Right renal pelvis (tissue), 4 donors: ENCODE data around the gene IGIP. TPM values are rescaled to one million over a fixed set of nuclear protein-coding genes. Genes with fewer than 3 reads are reported as not detected.

Experiments used
- DNase-seq, 4 donors: peaks; one replicate each; pipeline ENCODE4 v3.0.0-alpha.2; 2013; ENCODE audit warnings: low read depth in 4 of 4, low spot score in 3 of 4, missing footprints in 1 of 4
- polyA plus RNA-seq, 4 donors: library from polyadenylated mRNA; unstranded; fragments of 120-200 nt; gene quantifications; one replicate each; pipeline ENCODE4 v1.2.1, GENCODE V29; 2013; ENCODE audit not compliant: insufficient read length in 4 of 4

The IGIP gene
- polyA plus RNA-seq, 4 donors, result 6.8 to 9.6 (median 7.5) TPM

DNA sequence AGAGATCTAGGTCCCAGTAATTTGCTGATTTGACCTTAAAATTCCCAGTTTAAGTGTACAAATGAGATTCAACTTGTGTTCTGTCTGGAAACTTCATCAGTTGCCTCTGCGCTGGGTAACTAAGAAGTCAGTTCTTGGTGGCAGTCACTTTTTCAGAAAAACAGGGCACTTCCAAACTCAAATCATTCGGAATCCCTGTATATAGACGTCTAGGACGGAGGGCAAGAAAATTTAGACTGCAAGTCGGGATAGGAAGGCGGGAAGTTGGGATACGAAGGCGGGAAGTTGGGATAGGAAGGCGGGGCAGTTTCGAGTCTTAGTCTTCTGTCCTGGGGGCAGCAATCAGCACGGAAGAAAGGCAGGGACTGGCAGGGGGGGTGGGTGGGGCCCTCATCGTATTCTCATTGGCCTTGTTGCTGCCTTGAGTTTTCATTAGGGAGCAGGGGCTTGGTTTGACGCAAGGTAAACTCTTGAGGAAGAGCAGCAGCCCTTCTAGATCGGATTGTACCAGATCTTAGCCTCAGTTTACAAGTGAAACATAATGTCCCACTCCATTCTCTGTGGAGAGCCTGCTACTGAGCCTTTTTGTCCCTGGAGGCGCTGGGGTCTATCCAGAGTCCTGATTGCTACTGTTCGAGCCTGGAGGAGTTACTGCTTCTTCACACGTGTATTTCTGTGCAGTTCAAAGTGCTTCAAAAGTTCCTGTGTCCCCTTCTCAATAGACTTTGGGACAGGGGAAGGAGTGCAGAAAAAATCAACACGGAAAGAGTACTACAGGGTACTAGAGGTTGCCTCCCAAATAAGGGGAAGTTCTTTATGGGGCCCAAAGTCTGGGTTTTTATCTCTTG, 14.5 kb upstream of the IGIP start:
- peak in 1 of 4 donors; percentile 23 for DNase-seq

DNA sequence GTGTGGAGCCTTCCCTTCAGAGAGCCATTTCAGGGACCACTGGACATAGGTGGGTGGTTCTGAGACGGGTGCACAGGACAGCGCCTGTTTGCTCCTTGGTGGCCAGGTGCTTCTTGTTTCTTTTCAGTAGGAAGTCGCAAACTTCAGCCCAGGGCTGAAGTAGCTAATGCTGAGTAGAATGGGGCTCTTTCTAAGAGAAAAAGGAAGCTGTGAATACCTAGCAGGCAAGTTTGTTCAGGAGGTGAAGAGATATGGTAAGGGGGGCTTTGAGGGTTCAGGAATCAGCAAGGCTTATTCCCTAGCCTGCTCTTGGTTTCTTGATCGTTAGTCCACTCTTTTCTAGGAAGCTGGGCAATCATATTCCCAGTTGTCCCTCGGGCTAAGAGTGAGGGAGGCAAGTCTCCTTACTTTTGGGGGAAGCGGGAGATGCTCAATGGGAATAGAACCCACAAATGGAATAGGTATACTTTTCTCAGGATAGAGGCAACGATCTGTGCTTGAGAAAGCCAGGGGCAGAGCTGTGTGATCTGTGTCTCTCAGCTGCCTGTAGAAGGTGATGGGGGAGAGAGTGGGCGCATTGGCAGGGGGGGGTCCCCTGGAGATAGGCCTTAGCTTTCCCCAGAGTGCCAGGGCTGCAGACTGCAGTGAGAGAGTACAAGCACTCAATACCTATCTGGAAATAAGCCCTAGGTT, 13.7 kb upstream of the IGIP start:
- no peak for DNase-seq

DNA sequence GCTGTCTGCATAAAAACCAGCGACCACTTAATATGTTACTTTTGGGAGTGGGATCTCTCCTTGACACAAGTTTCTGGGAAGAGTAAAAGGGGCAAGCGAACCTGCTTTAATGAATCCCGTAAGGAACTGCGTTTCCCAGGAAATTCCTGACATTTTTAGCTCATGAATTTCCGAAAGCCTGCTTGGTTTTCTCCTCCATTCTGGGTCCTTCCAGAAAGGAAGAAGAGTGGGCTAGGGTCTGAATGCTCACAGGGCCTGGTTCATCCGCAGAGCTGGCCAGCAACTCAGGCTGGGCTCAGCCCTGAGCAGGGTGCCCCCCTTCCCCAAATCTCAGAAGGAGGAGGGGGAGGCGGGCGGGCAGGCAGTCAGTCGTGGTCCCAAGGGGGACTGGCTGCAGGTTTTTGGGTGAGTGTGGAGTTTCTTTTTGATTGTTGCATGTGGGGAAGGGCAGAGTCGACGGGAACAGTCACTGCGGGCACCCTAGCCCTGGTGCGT, 13.0 kb upstream of the IGIP start:
- no peak for DNase-seq

DNA sequence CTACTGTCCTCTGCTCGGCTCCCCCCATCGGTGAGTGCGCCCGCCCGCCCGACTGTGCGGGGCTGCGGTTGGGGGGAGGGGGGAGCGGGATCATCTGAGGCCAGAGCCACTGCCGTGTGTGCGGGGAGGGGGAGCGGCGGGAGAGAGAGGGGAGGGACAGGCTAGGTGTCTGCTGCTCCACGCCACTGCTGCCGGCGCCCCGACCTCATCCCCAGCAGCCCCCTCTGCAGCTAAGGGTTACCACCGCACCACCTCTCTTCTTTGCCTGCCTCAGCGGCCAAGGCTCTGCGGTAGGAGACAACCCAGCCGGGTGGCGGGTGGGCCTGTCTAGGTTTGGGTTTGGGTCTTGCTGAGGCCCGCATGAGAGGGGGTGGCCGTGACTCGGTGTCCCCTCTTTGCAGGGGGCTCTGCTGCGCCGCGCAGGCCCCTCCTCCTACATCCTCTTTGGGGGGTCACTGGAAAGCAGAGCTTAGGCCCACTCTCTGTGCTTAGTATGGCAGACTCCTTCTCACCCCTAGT, 12.5 kb upstream of the IGIP start:
- no peak for DNase-seq

- peak; percentile 82 to 88 (median 85) for DNase-seq
These were observed 12.0 kb upstream of the IGIP start, which contains the start of gene PURA for GRCh38 chr5:140113699-140114263. PURA (plus strand) TSS chr5:140114109; CDS start chr5:140114182, 73 bp downstream.

DNA sequence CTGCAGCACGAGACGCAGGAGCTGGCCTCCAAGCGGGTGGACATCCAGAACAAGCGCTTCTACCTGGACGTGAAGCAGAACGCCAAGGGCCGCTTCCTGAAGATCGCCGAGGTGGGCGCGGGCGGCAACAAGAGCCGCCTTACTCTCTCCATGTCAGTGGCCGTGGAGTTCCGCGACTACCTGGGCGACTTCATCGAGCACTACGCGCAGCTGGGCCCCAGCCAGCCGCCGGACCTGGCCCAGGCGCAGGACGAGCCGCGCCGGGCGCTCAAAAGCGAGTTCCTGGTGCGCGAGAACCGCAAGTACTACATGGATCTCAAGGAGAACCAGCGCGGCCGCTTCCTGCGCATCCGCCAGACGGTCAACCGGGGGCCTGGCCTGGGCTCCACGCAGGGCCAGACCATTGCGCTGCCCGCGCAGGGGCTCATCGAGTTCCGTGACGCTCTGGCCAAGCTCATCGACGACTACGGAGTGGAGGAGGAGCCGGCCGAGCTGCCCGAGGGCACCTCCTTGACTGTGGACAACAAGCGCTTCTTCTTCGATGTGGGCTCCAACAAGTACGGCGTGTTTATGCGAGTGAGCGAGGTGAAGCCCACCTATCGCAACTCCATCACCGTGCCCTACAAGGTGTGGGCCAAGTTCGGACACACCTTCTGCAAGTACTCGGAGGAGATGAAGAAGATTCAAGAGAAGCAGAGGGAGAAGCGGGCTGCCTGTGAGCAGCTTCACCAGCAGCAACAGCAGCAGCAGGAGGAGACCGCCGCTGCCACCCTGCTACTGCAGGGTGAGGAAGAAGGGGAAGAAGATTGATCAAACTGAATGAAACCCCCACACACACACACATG, 11.2 kb upstream of the IGIP start:
- DNase-seq, result peak in 3 of 4 donors; percentile 30 to 61 (median 36)

- DNase-seq, result no peak
These were observed 10.6 kb upstream of the IGIP start for GRCh38 chr5:140115186-140115500.

DNA sequence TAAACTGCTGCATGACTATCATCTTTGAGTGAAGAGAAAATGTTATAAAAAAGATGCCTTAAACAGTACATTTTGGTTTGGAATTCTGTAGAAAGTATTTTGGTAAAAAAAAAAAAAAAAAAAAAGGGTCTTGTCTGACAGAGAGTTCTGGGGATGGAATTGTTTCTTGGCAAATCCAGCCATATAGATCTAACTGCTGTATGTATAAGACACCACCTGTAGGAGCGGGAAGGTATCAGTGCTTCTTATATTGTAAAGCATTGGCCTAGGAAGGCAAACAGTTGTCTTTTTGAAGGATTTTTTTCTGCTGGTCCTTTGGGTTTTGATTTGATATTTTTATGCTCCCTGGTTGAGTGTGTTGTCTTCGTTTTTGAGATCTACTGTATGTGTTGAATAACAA, 9.0 kb upstream of the IGIP start:
- DNase-seq, result no peak

- no peak for DNase-seq
These were observed 8.2 kb upstream of the IGIP start for GRCh38 chr5:140117523-140117922.

- no peak for DNase-seq
These were observed 7.3 kb upstream of the IGIP start for GRCh38 chr5:140118302-140118936.

GRCh38 chr5:140126315-140127012, 727 bp downstream of the IGIP start:
- no peak for DNase-seq

DNA sequence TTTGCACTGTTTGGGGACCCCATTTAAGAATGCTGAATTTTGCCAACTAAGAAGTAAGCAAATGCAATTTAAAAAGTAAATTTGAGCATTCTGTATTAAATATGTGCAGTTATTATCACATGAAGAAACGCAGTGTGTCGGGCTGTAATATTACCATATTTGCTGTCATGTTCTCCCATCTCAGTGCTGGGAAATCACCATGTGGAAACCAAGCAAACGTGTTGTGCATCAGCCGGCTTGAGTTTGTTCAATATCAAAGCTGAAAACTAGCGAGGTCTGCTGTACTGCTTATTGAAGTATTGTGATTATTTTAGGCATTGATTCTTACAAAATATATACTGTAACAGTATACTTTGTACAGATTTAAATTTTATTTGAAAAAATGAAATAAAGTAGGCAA, 2.6 kb downstream of the IGIP start:
- no peak for DNase-seq

DNA sequence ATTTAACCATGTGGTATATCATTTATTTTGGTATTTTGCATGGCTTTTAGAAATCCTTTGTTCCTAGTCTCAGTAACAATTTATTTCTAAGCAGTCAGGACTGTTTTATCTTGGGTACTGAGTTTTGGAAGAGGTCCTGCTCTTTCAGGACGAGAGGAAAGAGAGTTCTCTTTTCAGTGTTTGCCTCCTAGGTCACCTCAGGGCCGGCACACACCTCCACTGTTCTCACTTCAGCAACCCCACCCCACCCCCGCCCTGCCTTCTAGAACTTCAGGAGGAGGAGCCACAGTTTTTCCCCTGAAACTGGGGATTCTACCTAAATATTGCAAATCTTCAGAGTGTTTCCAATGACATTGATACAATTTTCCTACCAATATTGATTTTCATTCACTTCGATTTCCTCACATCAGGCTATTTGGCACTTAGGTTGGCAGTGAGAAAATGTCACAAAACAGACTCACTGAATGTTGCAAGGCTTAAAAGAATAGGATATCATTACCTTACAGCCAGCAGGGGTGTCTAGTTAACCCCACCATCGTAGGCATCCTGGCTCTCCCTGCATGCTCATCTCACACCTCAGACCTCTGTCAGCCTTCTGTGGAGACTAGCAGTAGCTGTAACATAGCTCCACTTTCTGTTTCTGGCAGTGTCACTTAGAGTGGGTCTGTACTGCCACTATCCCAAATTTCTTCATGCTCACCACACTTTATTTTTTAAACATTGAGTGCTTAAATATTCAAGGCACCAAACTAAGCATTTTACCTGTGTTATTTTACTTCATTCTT, 5.4 kb downstream of the IGIP start:
- DNase-seq, result no peak

- DNase-seq, result no peak
These were observed 6.3 kb downstream of the IGIP start for GRCh38 chr5:140131967-140132409.

DNA sequence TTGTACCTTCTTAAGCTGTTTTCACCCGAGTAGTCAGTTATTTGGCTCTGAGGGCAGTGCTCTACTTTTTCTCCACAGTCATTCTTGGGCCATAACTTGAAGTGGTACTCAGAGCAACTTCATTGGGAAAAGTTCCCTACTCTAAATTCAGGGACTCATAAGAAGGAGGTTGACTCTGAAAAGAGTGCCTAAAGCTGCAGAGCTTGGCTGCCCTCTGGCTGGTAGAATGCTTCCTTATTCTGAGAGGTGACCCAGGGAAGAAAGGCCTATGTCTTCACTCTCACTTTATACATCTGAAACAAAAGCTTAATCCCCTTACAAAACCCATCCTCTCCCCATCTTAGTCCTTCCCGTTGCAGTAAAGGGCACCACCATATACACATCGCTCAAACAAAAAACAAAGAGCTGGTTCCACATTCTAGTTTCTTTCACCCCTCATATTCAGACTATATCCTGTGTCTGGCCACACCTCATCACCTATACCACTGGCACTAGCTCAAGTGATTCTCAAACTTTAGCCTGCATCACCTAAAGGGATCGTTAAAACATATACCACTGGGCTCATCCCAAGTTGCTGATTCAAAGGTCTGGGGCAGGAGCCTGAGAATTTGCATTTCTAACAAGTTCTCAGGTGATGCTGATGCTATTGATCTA, 7.9 kb downstream of the IGIP start:
- DNase-seq, result no peak

GRCh38 chr5:140134277-140134935, 8.7 kb downstream of the IGIP start:
- no peak for DNase-seq

DNA sequence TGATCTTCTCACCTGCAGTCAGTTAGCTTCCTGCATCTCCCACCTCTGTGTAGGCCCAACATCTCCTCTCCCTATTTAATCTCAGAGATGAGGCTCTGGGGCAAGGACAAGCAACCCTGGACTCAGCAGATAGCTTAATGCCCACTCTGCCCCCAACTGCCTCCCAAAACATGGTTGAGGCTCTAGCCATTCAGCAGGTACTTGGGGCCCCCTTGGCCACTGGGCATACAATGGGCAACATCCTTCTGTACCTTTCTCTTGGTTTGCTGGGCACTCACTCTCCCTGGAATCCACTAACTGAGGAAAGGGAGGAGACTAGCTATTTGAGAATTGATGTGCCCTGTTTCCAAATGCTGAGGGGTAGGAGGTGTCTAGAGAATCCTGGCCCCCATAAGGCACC, 9.4 kb downstream of the IGIP start:
- DNase-seq, result no peak
